Anterior cingulate cortex (tissue), 58 donors: ENCODE measurements around the gene ATP4B.

Experiments used
- DNase-seq, 58 donors: peaks; one replicate each; lab custom pipeline; 2025; lab: John Stamatoyannopoulos, UW

The ATP4B gene

GRCh38 chr13:113609616-113610015, 48.4 kb downstream of the ATP4B start:
- DNase-seq: no peak

GRCh38 chr13:113608967-113609533, 48.9 kb downstream of the ATP4B start:
- DNase-seq: no peak

DNA sequence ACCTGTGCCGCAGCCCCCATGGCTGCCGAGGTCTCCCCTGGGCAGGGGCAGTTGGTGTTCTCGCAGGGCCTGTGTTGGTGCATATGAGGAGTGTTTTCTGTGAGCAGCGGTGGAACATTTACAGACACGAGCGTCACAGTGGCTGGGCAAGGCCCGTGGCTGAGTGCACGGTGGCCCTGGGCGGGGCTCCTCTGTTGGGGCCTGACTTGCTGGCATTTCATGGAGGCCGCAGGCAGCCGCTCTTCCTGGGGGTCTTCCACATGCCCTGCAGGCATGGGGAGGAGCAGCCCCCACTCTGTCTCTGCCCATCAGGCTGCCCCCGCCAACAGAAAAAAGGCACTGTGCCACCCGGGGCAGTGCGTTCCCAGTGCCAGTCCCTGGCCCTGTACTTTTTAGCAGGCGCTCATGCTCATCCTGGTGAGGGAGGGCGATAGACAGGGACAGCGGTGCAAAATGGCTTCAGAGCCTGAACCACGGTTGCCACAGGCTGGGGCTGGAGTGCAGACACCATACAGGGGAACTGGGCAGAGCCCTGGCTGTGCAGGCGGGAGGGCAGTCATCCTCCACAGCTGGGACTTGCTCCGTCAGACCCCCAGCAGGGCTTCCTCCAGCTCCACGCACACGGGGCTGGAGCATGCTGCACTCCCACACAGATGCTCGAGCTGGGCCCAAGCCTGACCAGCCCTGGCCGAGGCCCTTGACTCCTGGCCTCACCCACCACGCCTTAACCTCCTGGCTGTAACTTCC, 49.9 kb downstream of the ATP4B start:
- no peak for DNase-seq

DNA sequence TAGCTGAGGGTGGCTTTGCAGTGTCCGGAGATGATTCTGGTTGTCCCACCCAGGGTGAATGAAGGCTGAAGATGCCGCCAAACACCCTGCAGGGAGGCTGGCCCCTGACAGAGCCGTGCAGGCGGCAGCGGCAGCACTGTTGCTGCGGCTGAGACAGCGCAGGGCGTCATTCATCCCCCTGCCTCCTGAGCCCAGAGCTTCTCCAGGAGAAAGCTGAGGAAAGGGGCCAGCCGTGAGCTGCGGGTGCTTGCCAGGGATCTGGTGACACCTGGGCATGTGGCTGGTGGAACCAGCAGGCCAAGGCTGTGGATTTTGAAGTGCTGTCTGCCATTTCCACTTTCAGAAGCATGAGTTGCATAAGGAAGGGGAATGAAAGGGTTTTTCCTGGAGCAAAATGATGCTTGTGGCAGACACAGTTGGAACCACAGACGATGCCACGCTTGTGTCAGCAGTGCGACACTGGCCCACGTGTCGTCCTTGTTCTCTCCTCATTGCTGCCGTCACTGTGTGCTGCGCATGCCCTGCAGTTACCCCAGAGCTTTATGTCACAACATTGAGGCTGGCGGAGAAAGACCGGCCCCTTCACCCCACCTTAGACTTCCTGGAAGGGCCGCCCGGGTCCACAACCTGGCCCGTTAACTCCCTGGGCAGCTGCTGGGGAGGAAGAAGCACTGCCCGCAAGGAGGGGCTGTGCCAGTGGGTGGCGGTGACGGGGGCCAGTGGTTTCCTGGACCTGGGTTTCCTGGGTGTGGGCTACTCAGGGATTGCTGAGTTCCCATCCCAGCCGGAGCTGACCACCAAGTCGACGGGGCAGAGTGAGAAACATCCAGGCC, 50.7 kb downstream of the ATP4B start:
- DNase-seq: peak in 1 of 58 donors; percentile 24

DNA sequence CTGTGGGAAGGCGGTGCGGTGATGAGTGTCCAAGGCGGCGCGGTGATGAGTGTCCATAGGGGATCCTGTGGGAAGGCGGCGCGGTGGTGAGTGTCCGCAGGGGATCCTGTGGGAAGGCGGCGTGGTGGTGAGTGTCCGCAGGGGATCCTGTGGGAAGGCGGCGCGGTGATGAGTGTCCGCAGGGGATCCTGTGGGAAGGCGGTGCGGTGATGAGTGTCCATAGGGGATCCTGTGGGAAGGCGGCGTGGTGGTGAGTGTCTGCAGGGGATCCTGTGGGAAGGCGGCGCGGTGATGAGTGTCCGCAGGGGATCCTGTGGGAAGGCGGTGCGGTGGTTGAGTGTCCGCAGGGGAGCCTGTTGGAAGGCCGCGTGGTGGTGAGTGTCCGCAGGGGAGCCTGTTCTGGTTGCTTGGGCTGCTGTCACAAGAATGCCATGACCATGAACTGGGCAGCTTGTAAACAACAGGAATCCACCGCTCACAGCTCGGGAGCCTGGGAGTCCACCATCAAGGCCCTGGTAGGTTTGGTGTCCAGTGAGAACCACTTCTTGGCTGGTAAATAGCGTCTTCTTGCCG, 52.0 kb downstream of the ATP4B start:
- DNase-seq: no peak

GRCh38 chr13:113605461-113605860, 52.5 kb downstream of the ATP4B start:
- no peak for DNase-seq

- no peak for DNase-seq
Observed at GRCh38 chr13:113604186-113604585, 53.8 kb downstream of the ATP4B start.

GRCh38 chr13:113603116-113603710, 54.8 kb downstream of the ATP4B start:
- DNase-seq: no peak

DNA sequence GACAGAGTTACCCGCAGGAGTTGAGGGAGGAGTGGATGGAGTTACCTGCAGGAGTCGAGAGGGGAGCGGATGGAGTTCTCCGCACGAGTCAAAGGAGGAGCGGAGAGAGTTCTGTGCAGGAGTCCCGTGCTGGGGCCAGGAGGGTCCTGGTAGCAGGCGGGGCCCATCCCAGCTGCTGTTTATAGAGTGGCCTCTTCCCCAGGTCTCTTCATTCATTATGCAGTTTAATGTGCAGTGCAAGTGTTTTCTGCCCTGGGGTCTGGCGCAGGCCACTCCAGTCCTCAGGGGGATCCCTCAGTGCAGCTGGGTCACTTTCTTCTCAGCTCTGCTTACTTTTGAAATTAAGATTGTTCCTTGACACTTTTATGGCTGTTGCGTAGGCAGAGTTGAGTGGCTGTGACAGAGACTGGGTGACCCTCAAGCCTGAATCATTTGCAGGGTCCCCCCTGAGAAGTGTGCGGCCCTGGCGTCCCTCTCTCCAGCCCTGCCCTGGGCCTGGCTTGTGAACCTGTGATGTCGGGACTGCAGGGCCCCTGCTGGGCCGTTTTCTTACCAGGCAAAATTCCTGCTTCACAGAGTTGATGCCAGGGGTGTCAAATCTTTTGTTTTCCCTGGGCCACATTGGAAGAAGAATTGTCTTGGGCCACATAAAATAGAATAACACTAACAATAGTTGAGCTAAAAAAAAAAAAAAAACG, 55.6 kb downstream of the ATP4B start:
- no peak for DNase-seq

- DNase-seq: no peak
Observed at GRCh38 chr13:113601166-113602070, 56.6 kb downstream of the ATP4B start.

DNA sequence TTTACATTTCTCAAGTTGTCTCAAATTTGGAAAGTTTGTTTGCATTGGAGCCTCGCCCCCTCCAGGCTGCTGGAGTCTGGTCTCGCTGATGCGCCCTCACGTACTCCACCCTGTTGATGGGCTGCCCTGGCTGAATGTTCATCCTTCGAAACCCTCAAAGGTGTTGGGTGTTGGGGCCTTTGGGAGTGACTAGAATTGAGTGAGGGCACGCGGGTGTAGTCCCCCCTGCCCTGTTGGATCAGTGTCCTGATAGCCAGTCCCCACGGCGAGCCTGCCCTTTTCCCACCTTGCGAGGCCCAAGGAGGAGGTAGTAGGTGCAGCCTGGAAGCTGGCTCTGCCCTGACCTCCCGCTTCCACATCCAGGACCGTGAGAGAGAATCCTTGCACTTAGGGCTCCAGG, 58.6 kb downstream of the ATP4B start:
- no peak for DNase-seq
